ENCODE data around the gene BRMS1L. TPM values are rescaled to one million over a fixed set of nuclear protein-coding genes. Genes with fewer than 3 reads are reported as not detected.

BRMS1L gene
- total RNA-seq, 1 experiment from 2014 or later = 4.8 TPM

DNA sequence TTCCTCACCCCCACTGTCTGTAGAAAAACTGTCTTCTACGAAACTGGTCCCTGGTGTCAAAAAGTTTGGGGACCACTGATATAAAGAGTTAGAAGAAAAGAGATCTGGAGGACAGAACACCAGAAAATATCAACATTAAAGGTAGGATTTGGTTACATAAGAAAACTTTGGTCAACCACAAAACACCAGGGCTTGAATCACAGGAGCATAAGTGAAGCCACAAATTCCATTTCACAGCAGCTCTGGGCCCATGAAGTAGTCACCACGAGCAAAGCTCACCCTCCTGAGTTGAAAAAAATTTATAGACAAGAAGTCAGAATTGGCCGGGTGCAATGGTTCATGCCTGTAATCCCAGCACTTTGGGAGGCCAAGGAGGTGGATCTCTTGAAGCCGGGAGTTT lies 36.5 kb upstream of the BRMS1L start:
- no peaks in the 10 kb centered on the region for H4K20me1 ChIP-seq (ENCODE audit: low read length)
- ATAC-seq = no peak

DNA sequence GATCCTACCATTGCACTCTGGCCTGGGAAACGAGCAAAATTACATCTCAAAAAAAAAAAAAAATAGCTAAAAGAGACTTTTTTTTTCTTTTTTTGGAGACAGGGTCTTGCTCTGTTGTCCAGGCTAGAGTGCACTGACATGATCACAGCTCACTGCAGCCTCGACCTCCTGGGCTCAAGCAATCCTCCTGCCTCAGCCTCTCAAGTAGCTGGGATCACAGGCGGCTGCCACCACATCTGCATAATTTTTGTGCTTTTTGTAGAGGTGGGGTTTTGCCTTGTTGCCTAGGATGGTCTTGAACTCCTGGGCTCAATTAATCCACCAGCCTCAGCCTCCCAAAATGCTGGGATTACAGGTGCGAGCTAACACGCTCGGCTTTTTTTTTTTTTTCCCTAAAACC lies 28.3 kb upstream of the BRMS1L start:
- intact Hi-C loops (cut with micrococcal nuclease) = no loop called here
- ATAC-seq = no peak
- no peak overlapping the region for H3K4me2 ChIP-seq (ENCODE audit: low read length)
- H3K27me3 ChIP-seq (ENCODE audit: low read length) = no peaks in the 10 kb centered on the region
- H3K4me3 ChIP-seq (ENCODE audit: low read length) = no peak overlapping the region
- H4K20me1 ChIP-seq (ENCODE audit: low read length) = peaks cover 6% of the 10 kb centered on the region; the same call in 1 of the 2 replicates
- no peak for TF ChIP-seq EZH2 (IDR thresholded peaks at IDR 0.05; ENCODE audit: low read length, unreplicated experiment)
- no peak for TF ChIP-seq EZH2phosphoT487 (IDR thresholded peaks at IDR 0.05; ENCODE audit: borderline replicate concordance, low read length)
- TF ChIP-seq, protein P1, sequence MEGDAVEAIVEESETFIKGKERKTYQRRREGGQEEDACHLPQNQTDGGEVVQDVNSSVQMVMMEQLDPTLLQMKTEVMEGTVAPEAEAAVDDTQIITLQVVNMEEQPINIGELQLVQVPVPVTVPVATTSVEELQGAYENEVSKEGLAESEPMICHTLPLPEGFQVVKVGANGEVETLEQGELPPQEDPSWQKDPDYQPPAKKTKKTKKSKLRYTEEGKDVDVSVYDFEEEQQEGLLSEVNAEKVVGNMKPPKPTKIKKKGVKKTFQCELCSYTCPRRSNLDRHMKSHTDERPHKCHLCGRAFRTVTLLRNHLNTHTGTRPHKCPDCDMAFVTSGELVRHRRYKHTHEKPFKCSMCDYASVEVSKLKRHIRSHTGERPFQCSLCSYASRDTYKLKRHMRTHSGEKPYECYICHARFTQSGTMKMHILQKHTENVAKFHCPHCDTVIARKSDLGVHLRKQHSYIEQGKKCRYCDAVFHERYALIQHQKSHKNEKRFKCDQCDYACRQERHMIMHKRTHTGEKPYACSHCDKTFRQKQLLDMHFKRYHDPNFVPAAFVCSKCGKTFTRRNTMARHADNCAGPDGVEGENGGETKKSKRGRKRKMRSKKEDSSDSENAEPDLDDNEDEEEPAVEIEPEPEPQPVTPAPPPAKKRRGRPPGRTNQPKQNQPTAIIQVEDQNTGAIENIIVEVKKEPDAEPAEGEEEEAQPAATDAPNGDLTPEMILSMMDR (conservative IDR thresholded peaks at IDR 0.05; ENCODE audit: low read depth, low read length) = no peak
- H3K36me3 ChIP-seq (ENCODE audit: low read depth, low read length) = no peaks in the 10 kb centered on the region
- no peak for DNase-seq
- no peaks in the 10 kb centered on the region for H3F3A ChIP-seq (ENCODE audit: low read length, unreplicated experiment)
- ChIA-PET CTCF (interaction anchor here (0.7 kb wide), 1 partner anchor 22 kb away, joined by 3 read pairs; no protein-coding TSS in a partner anchor), POLR2A (ENCODE audit: unreplicated experiment) (no interaction called here)
- no peak overlapping the region for H3K9ac ChIP-seq (ENCODE audit: low read length)
- peaks cover 69% of the 10 kb centered on the region for H3K79me2 ChIP-seq (ENCODE audit: low read length)
- H3K9me3 ChIP-seq (ENCODE audit: low read length) = no peaks in the 10 kb centered on the region
- H3K9me2 ChIP-seq (replicated peaks; ENCODE audit: low read length) = no peaks in the 10 kb centered on the region
- BruUV-seq (replicated peaks) = no TSS peak
- H2AFZ ChIP-seq (ENCODE audit: low read length) = no peak overlapping the region
- no peak overlapping the region for H3K27ac ChIP-seq (ENCODE audit: low read length)
- no peaks in the 10 kb centered on the region for H3K4me1 ChIP-seq (ENCODE audit: insufficient read depth, low read length)

More for the DNA sequence above, 36.5 kb upstream of the BRMS1L start:
- no peaks in the 10 kb centered on the region for H3K9me3 ChIP-seq (ENCODE audit: low read length)
- no peaks in the 10 kb centered on the region for H3K36me3 ChIP-seq (ENCODE audit: low read depth, low read length)
- no peaks in the 10 kb centered on the region for H3K4me1 ChIP-seq (ENCODE audit: insufficient read depth, low read length)
- no peak overlapping the region for H3K4me3 ChIP-seq (ENCODE audit: low read length)
- no peak overlapping the region for H3K27ac ChIP-seq (ENCODE audit: low read length)
- H3K4me2 ChIP-seq (ENCODE audit: low read length) = no peak overlapping the region
- CTCF ChIA-PET = no interaction called here
- BruUV-seq (replicated peaks) = no TSS peak
- TF ChIP-seq EZH2 (IDR thresholded peaks at IDR 0.05; ENCODE audit: low read length, unreplicated experiment) = no peak
- TF ChIP-seq, protein P1 (conservative IDR thresholded peaks at IDR 0.05; ENCODE audit: low read depth, low read length) = no peak
- TF ChIP-seq EZH2phosphoT487 (IDR thresholded peaks at IDR 0.05; ENCODE audit: borderline replicate concordance, low read length) = no peak
- POLR2A ChIA-PET (ENCODE audit: unreplicated experiment) = no interaction called here
- no peak for DNase-seq
- no peak overlapping the region for H2AFZ ChIP-seq (ENCODE audit: low read length)
- intact Hi-C loops (cut with micrococcal nuclease) = no loop called here
- no peaks in the 10 kb centered on the region for H3K9me2 ChIP-seq (replicated peaks; ENCODE audit: low read length)
- peaks cover 11% of the 10 kb centered on the region; the same call in 1 of the 2 replicates for H3K79me2 ChIP-seq (ENCODE audit: low read length)
- no peak overlapping the region for H3K9ac ChIP-seq (ENCODE audit: low read length)
- no peaks in the 10 kb centered on the region for H3F3A ChIP-seq (ENCODE audit: low read length, unreplicated experiment)
- H3K27me3 ChIP-seq (ENCODE audit: low read length) = no peaks in the 10 kb centered on the region

Data from PC-3 (cell line).